ENCODE results near the gene NSUN4. TPM values are rescaled to one million over a fixed set of nuclear protein-coding genes. Genes with fewer than 3 reads are reported as not detected.
A peak's percentile ranks its signal among the peaks of the same experiment; 100 is the strongest.
"Not testable (repeated sequence)": the region's sequence is repeated elsewhere in the genome, so short reads cannot be mapped to it uniquely, and the experiment has no call there.

Gene NSUN4
- total RNA-seq, 1 donor from 2014 or later: 27.8 TPM

- Mint-ChIP-seq H3K9me3 (ENCODE audit: unreplicated experiment) (no peaks in the 10 kb centered on the region), H3K4me3 (ENCODE audit: unreplicated experiment) (no peak overlapping the region), H3K36me3 (ENCODE audit: low read depth, unreplicated experiment) (peaks cover 14% of the 10 kb centered on the region), H3K27ac (ENCODE audit: unreplicated experiment) (no peak overlapping the region), H3K27me3 (ENCODE audit: unreplicated experiment) (peaks cover 2% of the 10 kb centered on the region), H3K4me1 (ENCODE audit: unreplicated experiment) (no peaks in the 10 kb centered on the region)
- no peak for TF ChIP-seq CTCF (IDR thresholded peaks at IDR 0.05; ENCODE audit: unreplicated experiment)
- DNase-seq (ENCODE audit: low spot score): no peak
These were observed 24.8 kb upstream of the NSUN4 start for GRCh38 chr1:46315669-46316403.

- Mint-ChIP-seq H3K27ac (ENCODE audit: unreplicated experiment) (no peak overlapping the region), H3K9me3 (ENCODE audit: unreplicated experiment) (no peaks in the 10 kb centered on the region), H3K4me3 (ENCODE audit: unreplicated experiment) (no peak overlapping the region), H3K27me3 (ENCODE audit: unreplicated experiment) (peaks cover 2% of the 10 kb centered on the region), H3K36me3 (ENCODE audit: low read depth, unreplicated experiment) (peaks cover 11% of the 10 kb centered on the region), H3K4me1 (ENCODE audit: unreplicated experiment) (no peaks in the 10 kb centered on the region)
- DNase-seq (ENCODE audit: low spot score): no peak
- TF ChIP-seq CTCF (IDR thresholded peaks at IDR 0.05; ENCODE audit: unreplicated experiment): no peak
These were observed 23.3 kb upstream of the NSUN4 start for GRCh38 chr1:46317323-46317722.

GRCh38 chr1:46319301-46319700, 21.3 kb upstream of the NSUN4 start:
- not testable (repeated sequence) for H3K4me1 Mint-ChIP-seq (ENCODE audit: unreplicated experiment); H3K9me3 Mint-ChIP-seq (ENCODE audit: unreplicated experiment); H3K27me3 Mint-ChIP-seq (ENCODE audit: unreplicated experiment); DNase-seq (ENCODE audit: low spot score); H3K36me3 Mint-ChIP-seq (ENCODE audit: low read depth, unreplicated experiment); H3K4me3 Mint-ChIP-seq (ENCODE audit: unreplicated experiment); H3K27ac Mint-ChIP-seq (ENCODE audit: unreplicated experiment)

GRCh38 chr1:46319960-46320914, 20.4 kb upstream of the NSUN4 start:
- H3K4me1 Mint-ChIP-seq (ENCODE audit: unreplicated experiment); H3K9me3 Mint-ChIP-seq (ENCODE audit: unreplicated experiment); DNase-seq (ENCODE audit: low spot score); H3K27me3 Mint-ChIP-seq (ENCODE audit: unreplicated experiment); H3K36me3 Mint-ChIP-seq (ENCODE audit: low read depth, unreplicated experiment); H3K4me3 Mint-ChIP-seq (ENCODE audit: unreplicated experiment): not testable (repeated sequence)
- peak overlapping the region; percentile 11 for H3K27ac Mint-ChIP-seq (ENCODE audit: unreplicated experiment)

- H3K36me3 Mint-ChIP-seq (ENCODE audit: low read depth, unreplicated experiment); H3K4me3 Mint-ChIP-seq (ENCODE audit: unreplicated experiment); H3K4me1 Mint-ChIP-seq (ENCODE audit: unreplicated experiment); H3K27me3 Mint-ChIP-seq (ENCODE audit: unreplicated experiment); H3K27ac Mint-ChIP-seq (ENCODE audit: unreplicated experiment); H3K9me3 Mint-ChIP-seq (ENCODE audit: unreplicated experiment); DNase-seq (ENCODE audit: low spot score): not testable (repeated sequence)
These were observed 18.4 kb upstream of the NSUN4 start for GRCh38 chr1:46322191-46322590.

GRCh38 chr1:46325285-46326076, 15.1 kb upstream of the NSUN4 start:
- DNase-seq (ENCODE audit: low spot score); H3K9me3 Mint-ChIP-seq (ENCODE audit: unreplicated experiment); H3K4me1 Mint-ChIP-seq (ENCODE audit: unreplicated experiment); H3K27me3 Mint-ChIP-seq (ENCODE audit: unreplicated experiment); H3K4me3 Mint-ChIP-seq (ENCODE audit: unreplicated experiment); H3K36me3 Mint-ChIP-seq (ENCODE audit: low read depth, unreplicated experiment); H3K27ac Mint-ChIP-seq (ENCODE audit: unreplicated experiment): not testable (repeated sequence)

GRCh38 chr1:46328182-46328581, 12.4 kb upstream of the NSUN4 start:
- not testable (repeated sequence) for H3K9me3 Mint-ChIP-seq (ENCODE audit: unreplicated experiment)

GRCh38 chr1:46329807-46330206, 10.8 kb upstream of the NSUN4 start:
- not testable (repeated sequence) for H3K27me3 Mint-ChIP-seq (ENCODE audit: unreplicated experiment); H3K4me1 Mint-ChIP-seq (ENCODE audit: unreplicated experiment); H3K9me3 Mint-ChIP-seq (ENCODE audit: unreplicated experiment); H3K4me3 Mint-ChIP-seq (ENCODE audit: unreplicated experiment); DNase-seq (ENCODE audit: low spot score); H3K27ac Mint-ChIP-seq (ENCODE audit: unreplicated experiment); H3K36me3 Mint-ChIP-seq (ENCODE audit: low read depth, unreplicated experiment)

More at GRCh38 chr1:46328182-46328581, 12.4 kb upstream of the NSUN4 start:
- not testable (repeated sequence) for DNase-seq (ENCODE audit: low spot score); H3K27me3 Mint-ChIP-seq (ENCODE audit: unreplicated experiment); H3K4me1 Mint-ChIP-seq (ENCODE audit: unreplicated experiment); H3K4me3 Mint-ChIP-seq (ENCODE audit: unreplicated experiment); H3K27ac Mint-ChIP-seq (ENCODE audit: unreplicated experiment); H3K36me3 Mint-ChIP-seq (ENCODE audit: low read depth, unreplicated experiment)

GRCh38 chr1:46330381-46330780, 10.2 kb upstream of the NSUN4 start:
- H3K4me1 Mint-ChIP-seq (ENCODE audit: unreplicated experiment); H3K4me3 Mint-ChIP-seq (ENCODE audit: unreplicated experiment); H3K27me3 Mint-ChIP-seq (ENCODE audit: unreplicated experiment); H3K36me3 Mint-ChIP-seq (ENCODE audit: low read depth, unreplicated experiment); H3K9me3 Mint-ChIP-seq (ENCODE audit: unreplicated experiment); DNase-seq (ENCODE audit: low spot score); H3K27ac Mint-ChIP-seq (ENCODE audit: unreplicated experiment): not testable (repeated sequence)

Data from endothelial cell (in vitro differentiated cells).